OCI-LY7 (cell line): ENCODE results near the gene SHTN1. TPM values are rescaled to one million over a fixed set of nuclear protein-coding genes. Genes with fewer than 3 reads are reported as not detected.

Experiments used
- BruUV-seq: library from RNA; stranded (reverse); fragments of 400-500 nt; replicated peaks from 2 replicates; lab custom pipeline; 2021; lab: Mats Ljungman, UMichigan
- CTCF ChIA-PET: fragments of 300-600 bp; sonication (Branson Sonifier 250); formaldehyde crosslinking; loops from one replicate; lab custom pipeline; 2022; ENCODE audit warnings: antibody characterized with exemption; ENCODE audit not compliant: unreplicated experiment; lab: Charles Lee
- POLR2A ChIA-PET: fragments of 300-600 bp; sonication (Branson Sonifier 250); formaldehyde crosslinking; loops from one replicate; lab custom pipeline; 2022; ENCODE audit warnings: antibody characterized with exemption; lab: Charles Lee
- DNase-seq: peaks from one replicate; pipeline ENCODE4 v3.0.0-alpha.2; 2015; ENCODE audit warnings: low spot score
- H2AFZ ChIP-seq: fragments of 200-600 bp; sonication (generic), shearing (Covaris generic); 2 replicates; pipeline ENCODE4 v1.6.1; 2014; ENCODE audit warnings: mild to moderate bottlenecking, antibody characterized with exemption, low read length, moderate library complexity
- H3K27ac ChIP-seq: fragments of 200-600 bp; sonication (generic); 2 replicates; pipeline ENCODE4 v1.5.1; 2014; ENCODE audit warnings: mixed run types, low read depth, mild to moderate bottlenecking, moderate library complexity, low read length, inconsistent platforms; ENCODE audit not compliant: poor library complexity, severe bottlenecking
- H3K36me3 ChIP-seq: fragments of 200-600 bp; sonication (generic); 2 replicates; pipeline ENCODE4 v1.6.1; 2014; ENCODE audit warnings: mild to moderate bottlenecking, antibody characterized with exemption, low read length, moderate library complexity, mixed read lengths; ENCODE audit not compliant: insufficient read depth
- H3K4me1 ChIP-seq: fragments of 200-600 bp; sonication (generic); 2 replicates; pipeline ENCODE4 v1.5.1; 2014; ENCODE audit warnings: mild to moderate bottlenecking, low read length; ENCODE audit not compliant: insufficient read depth, poor library complexity, severe bottlenecking
- H3K4me2 ChIP-seq: fragments of 200-600 bp; sonication (generic); 2 replicates; pipeline ENCODE4 v1.6.1; 2014; ENCODE audit warnings: mild to moderate bottlenecking, low read length
- H3K4me3 ChIP-seq: fragments of 200-600 bp; sonication (generic); 2 replicates; pipeline ENCODE4 v1.5.1; 2014; ENCODE audit warnings: mild to moderate bottlenecking, low read depth, low read length; ENCODE audit not compliant: poor library complexity, severe bottlenecking
- H3K79me2 ChIP-seq: fragments of 200-600 bp; sonication (generic); 2 replicates; pipeline ENCODE4 v1.6.1; 2016; ENCODE audit warnings: low read depth, mild to moderate bottlenecking, low read length, moderate library complexity, mixed read lengths; ENCODE audit not compliant: insufficient read depth
- H3K9me2 ChIP-seq: fragments of 200-600 bp; sonication (generic); 2 replicates; pipeline ENCODE4 v1.6.1; 2016; ENCODE audit warnings: mild to moderate bottlenecking, low read length, mixed read lengths; ENCODE audit not compliant: insufficient read depth
- H3K9me3 ChIP-seq: fragments of 200-600 bp; sonication (generic); 2 replicates; pipeline ENCODE4 v1.6.1; 2014; ENCODE audit warnings: mild to moderate bottlenecking, mixed run types, low read length, mixed read lengths
- H4K20me1 ChIP-seq: fragments of 200-600 bp; sonication (generic); 2 replicates; pipeline ENCODE4 v1.6.1; 2014; ENCODE audit warnings: mild to moderate bottlenecking, antibody characterized with exemption, low read length, moderate library complexity, mixed read lengths; ENCODE audit not compliant: insufficient read depth
- EZH2phosphoT487 ChIP-seq: fragments of 200-600 bp; sonication (generic); IDR thresholded peaks from 2 replicates; pipeline ENCODE4 v1.6.1; 2018; ENCODE audit warnings: low read depth, borderline replicate concordance, mild to moderate bottlenecking, mixed run types, antibody characterized with exemption, low read length, moderate library complexity, mixed read lengths
- intact Hi-C: fragments of 100-400 bp; cut with micrococcal nuclease; formaldehyde crosslinking; loops from one replicate; pipeline ENCODE4 v1.10.0; 2022; ENCODE audit not compliant: unreplicated experiment
- total RNA-seq, 2 experiments: library from RNA; depleted of rRNA in 1 of 2; stranded (reverse); fragments of >200 nt in 1 of 2; shearing (Covaris generic) in 1 of 2; gene quantifications; 2 replicates each; pipeline ENCODE4 v1.2.3, GENCODE V29; 2014 to 2022
- TF ChIP-seq, protein P1 (sequence below): fragments of 200-600 bp; sonication (generic); conservative IDR thresholded peaks from 2 replicates; pipeline ENCODE4 v1.5.1; 2014; ENCODE audit warnings: mild to moderate bottlenecking, antibody characterized with exemption, low read length, moderate library complexity, mixed read lengths

SHTN1 gene
- total RNA-seq, 2 experiments from 2014 or later = not detected

DNA sequence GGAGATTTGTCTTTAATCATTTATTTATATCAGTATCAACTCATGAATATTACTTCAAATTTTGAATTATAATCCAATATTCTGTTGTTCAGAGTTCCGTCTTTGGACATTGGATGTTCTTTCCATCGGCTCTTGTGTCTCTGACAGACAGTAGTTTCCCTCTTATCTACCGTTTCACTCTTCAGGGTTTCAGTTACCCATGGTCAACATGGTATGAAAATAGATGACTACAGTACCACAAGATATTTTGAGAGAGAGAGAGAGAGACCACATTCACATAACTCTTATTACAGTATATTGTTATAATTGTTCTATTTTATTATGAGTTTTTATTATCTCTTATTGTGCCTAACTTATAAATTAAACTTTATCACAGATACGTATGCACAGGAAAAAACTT lies 6.8 kb downstream of the SHTN1 start:
- Histone ChIP-seq H3K4me2 (no peak overlapping the region), H3K4me1 (no peaks in the 10 kb centered on the region), H3K4me3 (no peak overlapping the region), H3K9me3 (no peaks in the 10 kb centered on the region), H3K36me3 (no peaks in the 10 kb centered on the region), H3K79me2 (no peaks in the 10 kb centered on the region), H2AFZ (no peak overlapping the region), H3K9me2 (no peaks in the 10 kb centered on the region), H3K27ac (no peak overlapping the region), H4K20me1 (no peaks in the 10 kb centered on the region)
- ChIA-PET POLR2A (no interaction called here), CTCF (no interaction called here)
- BruUV-seq = no TSS peak
- TF ChIP-seq, protein P1, sequence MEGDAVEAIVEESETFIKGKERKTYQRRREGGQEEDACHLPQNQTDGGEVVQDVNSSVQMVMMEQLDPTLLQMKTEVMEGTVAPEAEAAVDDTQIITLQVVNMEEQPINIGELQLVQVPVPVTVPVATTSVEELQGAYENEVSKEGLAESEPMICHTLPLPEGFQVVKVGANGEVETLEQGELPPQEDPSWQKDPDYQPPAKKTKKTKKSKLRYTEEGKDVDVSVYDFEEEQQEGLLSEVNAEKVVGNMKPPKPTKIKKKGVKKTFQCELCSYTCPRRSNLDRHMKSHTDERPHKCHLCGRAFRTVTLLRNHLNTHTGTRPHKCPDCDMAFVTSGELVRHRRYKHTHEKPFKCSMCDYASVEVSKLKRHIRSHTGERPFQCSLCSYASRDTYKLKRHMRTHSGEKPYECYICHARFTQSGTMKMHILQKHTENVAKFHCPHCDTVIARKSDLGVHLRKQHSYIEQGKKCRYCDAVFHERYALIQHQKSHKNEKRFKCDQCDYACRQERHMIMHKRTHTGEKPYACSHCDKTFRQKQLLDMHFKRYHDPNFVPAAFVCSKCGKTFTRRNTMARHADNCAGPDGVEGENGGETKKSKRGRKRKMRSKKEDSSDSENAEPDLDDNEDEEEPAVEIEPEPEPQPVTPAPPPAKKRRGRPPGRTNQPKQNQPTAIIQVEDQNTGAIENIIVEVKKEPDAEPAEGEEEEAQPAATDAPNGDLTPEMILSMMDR = no peak
- TF ChIP-seq EZH2phosphoT487 = no peak
- DNase-seq = no peak
- intact Hi-C loops = no loop called here

DNA sequence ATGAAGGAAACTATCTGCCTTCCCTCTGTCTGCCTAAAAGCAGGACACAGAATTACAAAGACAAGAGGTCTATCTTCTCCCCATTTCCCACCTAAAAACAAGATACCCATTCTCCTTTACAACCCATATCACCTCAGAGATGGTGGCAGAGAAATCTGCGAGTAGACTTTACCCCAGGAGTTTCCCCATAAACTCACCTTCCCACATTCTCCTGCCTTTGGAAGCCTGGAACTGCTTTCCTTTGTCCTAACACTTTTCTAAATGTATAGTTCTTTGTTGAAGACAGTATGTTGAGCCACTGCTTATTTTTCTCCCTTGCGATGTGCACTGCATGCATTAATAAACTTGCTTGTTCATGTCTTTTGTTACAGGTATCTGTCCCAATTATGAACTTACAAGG lies 8.0 kb downstream of the SHTN1 start:
- no peak for DNase-seq
- no peak overlapping the region for H2AFZ ChIP-seq
- no TSS peak for BruUV-seq
- no peaks in the 10 kb centered on the region for H3K9me3 ChIP-seq
- H3K4me2 ChIP-seq = no peak overlapping the region
- no peaks in the 10 kb centered on the region for H4K20me1 ChIP-seq
- no peaks in the 10 kb centered on the region for H3K9me2 ChIP-seq
- H3K4me1 ChIP-seq = no peaks in the 10 kb centered on the region
- H3K36me3 ChIP-seq = no peaks in the 10 kb centered on the region
- TF ChIP-seq, protein P1 = no peak
- no peak for TF ChIP-seq EZH2phosphoT487
- no peaks in the 10 kb centered on the region for H3K79me2 ChIP-seq
- POLR2A ChIA-PET = no interaction called here
- intact Hi-C loops = no loop called here
- CTCF ChIA-PET = no interaction called here
- H3K27ac ChIP-seq = no peak overlapping the region
- H3K4me3 ChIP-seq = no peak overlapping the region

DNA sequence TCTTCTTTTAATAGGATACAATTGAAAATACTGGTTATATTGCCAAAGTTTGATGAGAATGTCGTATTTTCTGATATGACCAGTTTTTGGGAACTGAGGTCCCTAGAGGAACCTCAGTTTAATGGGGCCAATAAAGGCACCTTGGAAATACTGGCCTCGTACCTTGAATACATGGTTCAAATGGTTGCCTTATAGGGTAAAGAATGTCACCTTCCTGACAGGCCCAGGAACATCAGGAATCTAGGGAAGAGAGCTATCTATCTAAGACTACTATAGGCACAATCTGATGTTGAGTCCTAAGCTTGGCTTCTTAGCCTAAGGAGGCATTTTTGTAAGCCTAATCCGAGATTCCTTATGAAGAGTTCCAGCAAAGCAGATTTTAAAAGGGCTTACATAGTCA lies 9.3 kb downstream of the SHTN1 start:
- H4K20me1 ChIP-seq = no peaks in the 10 kb centered on the region
- H3K4me3 ChIP-seq = no peak overlapping the region
- intact Hi-C loops = no loop called here
- H3K36me3 ChIP-seq = no peaks in the 10 kb centered on the region
- H3K9me2 ChIP-seq = no peaks in the 10 kb centered on the region
- CTCF ChIA-PET = no interaction called here
- H3K79me2 ChIP-seq = no peaks in the 10 kb centered on the region
- no peak for DNase-seq
- H3K9me3 ChIP-seq = no peaks in the 10 kb centered on the region
- POLR2A ChIA-PET = no interaction called here
- no peak overlapping the region for H3K27ac ChIP-seq
- no peak overlapping the region for H3K4me2 ChIP-seq
- no peak overlapping the region for H2AFZ ChIP-seq
- H3K4me1 ChIP-seq = no peaks in the 10 kb centered on the region
- BruUV-seq = no TSS peak
- TF ChIP-seq EZH2phosphoT487 = no peak
- TF ChIP-seq, protein P1 = no peak
